WTC11 (cell line): Measurements from ENCODE around the gene APPL1. TPM values are rescaled to one million over a fixed set of nuclear protein-coding genes. Genes with fewer than 3 reads are reported as not detected.

Experiments
- ATAC-seq: fragments of 200-7000 bp; cut with Tn5 transposase; 2 replicates; pipeline ENCODE4 v1.10.0; 2021; ENCODE audit warnings: mild to moderate bottlenecking, moderate library complexity
- CTCF ChIA-PET: fragments of 300-600 bp; sonication (Branson Sonifier 250); formaldehyde crosslinking; loops from one replicate; lab custom pipeline; 2021; ENCODE audit warnings: antibody characterized with exemption; lab: Charles Lee
- POLR2A ChIA-PET: fragments of 350-600 bp; sonication (Branson Sonifier 250); formaldehyde crosslinking; loops from one replicate; lab custom pipeline; 2021; ENCODE audit warnings: antibody characterized with exemption; lab: Charles Lee
- DNase-seq: peaks from one replicate; pipeline ENCODE4 v3.0.0; 2021; ENCODE audit warnings: low spot score
- H3K27ac Mint-ChIP-seq: 2 replicates; pipeline ENCODE4 v1.8.0; 2021; ENCODE audit warnings: mixed read lengths
- H3K27me3 Mint-ChIP-seq: 2 replicates; pipeline ENCODE4 v1.8.0; 2021; ENCODE audit warnings: low read depth, mild to moderate bottlenecking, moderate library complexity, mixed read lengths
- H3K36me3 Mint-ChIP-seq: 2 replicates; pipeline ENCODE4 v1.8.0; 2021; ENCODE audit warnings: mixed read lengths
- H3K4me1 Mint-ChIP-seq: 2 replicates; pipeline ENCODE4 v1.8.0; 2022; ENCODE audit warnings: mixed read lengths
- H3K4me3 Mint-ChIP-seq: 2 replicates; pipeline ENCODE4 v1.8.0; 2021; ENCODE audit warnings: mild to moderate bottlenecking, moderate library complexity, mixed read lengths
- H3K9me3 Mint-ChIP-seq: 2 replicates; pipeline ENCODE4 v1.8.0; 2021; ENCODE audit warnings: mixed read lengths
- CBFB ChIP-seq: sonication (generic); formaldehyde crosslinking; IDR thresholded peaks from 2 replicates; pipeline ENCODE4 v1.8.1; 2022; ENCODE audit warnings: mild to moderate bottlenecking, low read depth, missing genetic modification reagents
- CREB1 ChIP-seq: sonication (generic); formaldehyde crosslinking; IDR thresholded peaks from 2 replicates; pipeline ENCODE4 v1.8.0; 2023; ENCODE audit warnings: mild to moderate bottlenecking, missing genetic modification reagents
- CREM ChIP-seq: sonication (generic); formaldehyde crosslinking; IDR thresholded peaks from 2 replicates; pipeline ENCODE4 v1.8.1; 2022; ENCODE audit warnings: mild to moderate bottlenecking, missing genetic modification reagents, moderate library complexity
- FOXK1 ChIP-seq: sonication (generic); formaldehyde crosslinking; IDR thresholded peaks from 2 replicates; pipeline ENCODE4 v1.8.0; 2022; ENCODE audit warnings: mild to moderate bottlenecking, moderate library complexity, missing genetic modification reagents
- GRHL2 ChIP-seq: fragments of 250-450 bp; sonication (Bioruptor Pico); IDR thresholded peaks from 2 replicates; pipeline ENCODE4 v1.8.0; 2022; ENCODE audit warnings: mild to moderate bottlenecking, moderate library complexity; ENCODE audit not compliant: insufficient replicate concordance, severe bottlenecking
- NR2C2 ChIP-seq: sonication (generic); formaldehyde crosslinking; IDR thresholded peaks from 2 replicates; pipeline ENCODE4 v1.8.0; 2022; ENCODE audit warnings: mild to moderate bottlenecking, missing genetic modification reagents
- NR3C1 ChIP-seq: sonication (generic); formaldehyde crosslinking; conservative IDR thresholded peaks from 2 replicates; pipeline ENCODE4 v1.8.1; 2023; ENCODE audit warnings: low read depth, mild to moderate bottlenecking, missing genetic modification reagents
- SMAD4 ChIP-seq: sonication (generic); formaldehyde crosslinking; IDR thresholded peaks from 2 replicates; pipeline ENCODE4 v1.8.0; 2022; ENCODE audit warnings: mild to moderate bottlenecking, missing genetic modification reagents
- SP1 ChIP-seq: sonication (generic); formaldehyde crosslinking; conservative IDR thresholded peaks from 2 replicates; pipeline ENCODE4 v1.8.1; 2022; ENCODE audit warnings: missing genetic modification reagents
- TEAD4 ChIP-seq: sonication (generic); formaldehyde crosslinking; IDR thresholded peaks from 2 replicates; pipeline ENCODE4 v1.8.0; 2022; ENCODE audit warnings: mild to moderate bottlenecking, missing genetic modification reagents
- ZNF232 ChIP-seq: sonication (generic); formaldehyde crosslinking; IDR thresholded peaks from 2 replicates; pipeline ENCODE4 v1.8.0; 2022; ENCODE audit warnings: mild to moderate bottlenecking, missing genetic modification reagents
- ZNF396 ChIP-seq: fragments of 250-450 bp; sonication (Bioruptor Pico); IDR thresholded peaks from 2 replicates; pipeline ENCODE4 v1.8.0; 2021; ENCODE audit warnings: mild to moderate bottlenecking, moderate library complexity, borderline replicate concordance
- ZNF416 ChIP-seq: fragments of 250-450 bp; sonication (Bioruptor Pico); IDR thresholded peaks from 2 replicates; pipeline ENCODE4 v1.9.0; 2021; ENCODE audit warnings: mild to moderate bottlenecking, inconsistent platforms
- ZNF423 ChIP-seq: fragments of 250-450 bp; sonication (Bioruptor Pico); IDR thresholded peaks from 2 replicates; pipeline ENCODE4 v2.1.2; 2022; ENCODE audit warnings: mild to moderate bottlenecking, moderate library complexity
- ZNF671 ChIP-seq: fragments of 250-450 bp; sonication (Bioruptor Pico); IDR thresholded peaks from 2 replicates; pipeline ENCODE4 v1.8.0; 2021; ENCODE audit warnings: mild to moderate bottlenecking
- total RNA-seq: library from RNA; stranded (reverse); gene quantifications from 3 replicates; pipeline ENCODE4 v1.2.3, GENCODE V29; 2021
- TF ChIP-seq, protein P1 (sequence below): sonication (generic); formaldehyde crosslinking; IDR thresholded peaks from 2 replicates; pipeline ENCODE4 v1.8.1; 2022; ENCODE audit warnings: low read depth, missing genetic modification reagents, borderline replicate concordance
- TF ChIP-seq, protein P2 (sequence below): sonication (generic); formaldehyde crosslinking; IDR thresholded peaks from 2 replicates; pipeline ENCODE4 v1.8.0; 2022; ENCODE audit warnings: mild to moderate bottlenecking, missing genetic modification reagents
- TF ChIP-seq, protein P3 (sequence below): sonication (generic); formaldehyde crosslinking; IDR thresholded peaks from 2 replicates; pipeline ENCODE4 v1.8.1; 2022; ENCODE audit warnings: mild to moderate bottlenecking, missing genetic modification reagents, moderate library complexity, borderline replicate concordance
- TF ChIP-seq, protein P4 (sequence below): fragments of 250-450 bp; sonication (Bioruptor Pico); IDR thresholded peaks from 2 replicates; pipeline ENCODE4 v1.9.0; 2021; ENCODE audit warnings: mild to moderate bottlenecking
- TF ChIP-seq, protein P5 (sequence below): sonication (generic); formaldehyde crosslinking; IDR thresholded peaks from 2 replicates; pipeline ENCODE4 v1.8.0; 2022; ENCODE audit warnings: mild to moderate bottlenecking, missing genetic modification reagents
- TF ChIP-seq, protein P6 (sequence below): sonication (generic); formaldehyde crosslinking; IDR thresholded peaks from 2 replicates; pipeline ENCODE4 v1.8.1; 2023; ENCODE audit warnings: mild to moderate bottlenecking, missing genetic modification reagents, moderate library complexity
- TF ChIP-seq, protein P7 (sequence below): fragments of 250-450 bp; sonication (Bioruptor Pico); conservative IDR thresholded peaks from 2 replicates; pipeline ENCODE4 v1.9.0; 2021; ENCODE audit warnings: mild to moderate bottlenecking
- TF ChIP-seq, protein P8 (sequence below): sonication (generic); formaldehyde crosslinking; IDR thresholded peaks from 2 replicates; pipeline ENCODE4 v1.8.1; 2022; ENCODE audit warnings: low read depth, mild to moderate bottlenecking, moderate library complexity, missing genetic modification reagents, borderline replicate concordance

Gene APPL1
- total RNA-seq, 1 experiment from 2014 or later: 35.8 TPM

DNA sequence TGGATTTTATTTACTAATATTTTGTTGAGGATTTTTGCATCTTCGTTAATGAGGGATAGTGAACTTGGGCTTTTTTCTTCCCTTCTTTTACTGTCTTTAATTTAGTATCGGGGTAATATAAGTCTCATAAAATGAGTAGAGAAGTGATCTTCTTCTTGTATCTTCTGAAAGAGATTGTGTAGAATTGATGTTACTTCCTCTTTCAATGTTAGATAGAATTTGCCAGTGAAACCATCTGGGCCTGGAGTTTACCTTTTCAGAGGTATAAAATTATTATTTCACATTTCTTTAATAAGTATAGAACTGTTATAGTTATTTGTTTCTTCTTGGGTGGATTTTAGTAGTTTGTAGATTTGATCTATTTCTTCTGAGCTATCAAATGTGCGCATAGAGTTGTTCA is 35.5 kb upstream of the APPL1 start (continued):
- TF ChIP-seq, protein P1, sequence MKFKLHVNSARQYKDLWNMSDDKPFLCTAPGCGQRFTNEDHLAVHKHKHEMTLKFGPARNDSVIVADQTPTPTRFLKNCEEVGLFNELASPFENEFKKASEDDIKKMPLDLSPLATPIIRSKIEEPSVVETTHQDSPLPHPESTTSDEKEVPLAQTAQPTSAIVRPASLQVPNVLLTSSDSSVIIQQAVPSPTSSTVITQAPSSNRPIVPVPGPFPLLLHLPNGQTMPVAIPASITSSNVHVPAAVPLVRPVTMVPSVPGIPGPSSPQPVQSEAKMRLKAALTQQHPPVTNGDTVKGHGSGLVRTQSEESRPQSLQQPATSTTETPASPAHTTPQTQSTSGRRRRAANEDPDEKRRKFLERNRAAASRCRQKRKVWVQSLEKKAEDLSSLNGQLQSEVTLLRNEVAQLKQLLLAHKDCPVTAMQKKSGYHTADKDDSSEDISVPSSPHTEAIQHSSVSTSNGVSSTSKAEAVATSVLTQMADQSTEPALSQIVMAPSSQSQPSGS: no peak

DNA sequence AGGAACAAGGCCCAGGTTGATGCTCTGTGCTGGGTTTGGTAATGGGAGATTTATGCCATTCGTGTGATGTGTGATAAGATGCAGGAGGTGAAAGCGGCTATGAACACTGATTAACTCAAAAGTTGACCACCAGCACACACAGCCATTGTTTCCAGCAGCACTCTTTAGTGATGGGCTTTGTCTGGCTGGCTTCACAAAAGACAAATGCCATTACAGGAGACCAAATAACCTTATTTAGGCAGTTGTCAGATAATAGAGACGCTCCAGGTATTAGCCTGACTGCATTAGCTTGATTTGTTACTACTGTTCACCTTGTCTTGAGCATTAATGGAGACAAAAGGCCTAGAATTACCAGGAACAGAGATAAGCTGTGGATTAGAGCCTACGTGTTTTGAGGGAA is 32.9 kb upstream of the APPL1 start:
- CTCF ChIA-PET: interaction anchor here (0.7 kb wide), 1 partner anchor 15 kb away, joined by 3 read pairs; no protein-coding TSS in a partner anchor

DNA sequence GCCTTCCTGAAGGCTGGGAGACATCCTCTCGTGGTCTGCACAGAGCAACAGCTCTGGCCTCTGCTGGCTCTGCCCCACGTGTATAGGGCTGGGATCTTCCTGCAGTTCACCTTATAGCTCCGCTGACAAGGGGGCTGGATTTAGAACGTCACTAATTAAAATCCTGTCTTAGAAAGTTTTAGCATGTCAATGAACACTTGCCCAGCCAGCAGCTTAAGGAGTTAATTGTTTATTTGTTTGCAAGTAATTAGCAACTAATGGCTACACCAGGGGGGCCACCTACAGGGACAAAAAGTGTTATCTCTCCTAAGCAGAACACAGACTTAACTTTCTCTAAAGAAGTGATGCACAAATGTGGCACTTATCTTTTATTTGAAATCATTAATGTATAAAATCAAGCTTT is 27.6 kb upstream of the APPL1 start, which contains the start of gene HESX1:
Gene HESX1 (minus strand): TSS at position 84 of the 403 bp plus-strand sequence. CDS start 60 bp downstream, at position 24.
- H3K4me1 Mint-ChIP-seq: peaks cover 44% of the 10 kb centered on the region
- H3K9me3 Mint-ChIP-seq: no peaks in the 10 kb centered on the region
- ATAC-seq (peak; percentile 99), DNase-seq (peak; percentile 64)
- CTCF ChIA-PET: interaction anchor here (0.9 to 2.2 kb wide), 8 partner anchors 14 to 74 kb away, joined by 3 to 13 read pairs (median 4); partner anchors contain the start of gene APPL1
- peak within 1 kb of the TSS; percentile 53 for H3K4me3 Mint-ChIP-seq
- H3K36me3 Mint-ChIP-seq: no peaks in the 10 kb centered on the region
- POLR2A ChIA-PET: interaction anchor here (1.3 to 1.6 kb wide), 2 partner anchors 28 to 34 kb away, joined by 4 to 8 read pairs; partner anchors contain the start of gene APPL1
- peaks cover 25% of the 10 kb centered on the region for H3K27me3 Mint-ChIP-seq
- H3K27ac Mint-ChIP-seq: peak within 1 kb of the TSS; percentile 95
- TF ChIP-seq, protein P2, sequence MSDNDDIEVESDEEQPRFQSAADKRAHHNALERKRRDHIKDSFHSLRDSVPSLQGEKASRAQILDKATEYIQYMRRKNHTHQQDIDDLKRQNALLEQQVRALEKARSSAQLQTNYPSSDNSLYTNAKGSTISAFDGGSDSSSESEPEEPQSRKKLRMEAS: peak; percentile 66; the same call in 1 of the 2 replicates
- TF ChIP-seq, protein P3, sequence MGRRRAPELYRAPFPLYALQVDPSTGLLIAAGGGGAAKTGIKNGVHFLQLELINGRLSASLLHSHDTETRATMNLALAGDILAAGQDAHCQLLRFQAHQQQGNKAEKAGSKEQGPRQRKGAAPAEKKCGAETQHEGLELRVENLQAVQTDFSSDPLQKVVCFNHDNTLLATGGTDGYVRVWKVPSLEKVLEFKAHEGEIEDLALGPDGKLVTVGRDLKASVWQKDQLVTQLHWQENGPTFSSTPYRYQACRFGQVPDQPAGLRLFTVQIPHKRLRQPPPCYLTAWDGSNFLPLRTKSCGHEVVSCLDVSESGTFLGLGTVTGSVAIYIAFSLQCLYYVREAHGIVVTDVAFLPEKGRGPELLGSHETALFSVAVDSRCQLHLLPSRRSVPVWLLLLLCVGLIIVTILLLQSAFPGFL (CRISPR knock-in tag): no peak
- TF ChIP-seq ZNF232 (no peak), ZNF423 (CRISPR knock-in tag) (peak; percentile 39; the same call in 1 of the 2 replicates), SMAD4 (CRISPR knock-in tag) (no peak), NR2C2 (CRISPR knock-in tag) (no peak), SP1 (CRISPR knock-in tag) (0 out of 2 replicates have a peak, but pooled peaks have one; percentile 51), FOXK1 (0 out of 2 replicates have a peak, but pooled peaks have one; percentile 21), CREM (0 out of 2 replicates have a peak, but pooled peaks have one; percentile 34), TEAD4 (CRISPR knock-in tag) (no peak), ZNF671 (CRISPR knock-in tag) (no peak), ZNF396 (CRISPR knock-in tag) (no peak)
- TF ChIP-seq, protein P4, sequence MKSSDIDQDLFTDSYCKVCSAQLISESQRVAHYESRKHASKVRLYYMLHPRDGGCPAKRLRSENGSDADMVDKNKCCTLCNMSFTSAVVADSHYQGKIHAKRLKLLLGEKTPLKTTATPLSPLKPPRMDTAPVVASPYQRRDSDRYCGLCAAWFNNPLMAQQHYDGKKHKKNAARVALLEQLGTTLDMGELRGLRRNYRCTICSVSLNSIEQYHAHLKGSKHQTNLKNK (CRISPR knock-in tag): 0 out of 2 replicates have a peak, but pooled peaks have one; percentile 40
- TF ChIP-seq, protein P5, sequence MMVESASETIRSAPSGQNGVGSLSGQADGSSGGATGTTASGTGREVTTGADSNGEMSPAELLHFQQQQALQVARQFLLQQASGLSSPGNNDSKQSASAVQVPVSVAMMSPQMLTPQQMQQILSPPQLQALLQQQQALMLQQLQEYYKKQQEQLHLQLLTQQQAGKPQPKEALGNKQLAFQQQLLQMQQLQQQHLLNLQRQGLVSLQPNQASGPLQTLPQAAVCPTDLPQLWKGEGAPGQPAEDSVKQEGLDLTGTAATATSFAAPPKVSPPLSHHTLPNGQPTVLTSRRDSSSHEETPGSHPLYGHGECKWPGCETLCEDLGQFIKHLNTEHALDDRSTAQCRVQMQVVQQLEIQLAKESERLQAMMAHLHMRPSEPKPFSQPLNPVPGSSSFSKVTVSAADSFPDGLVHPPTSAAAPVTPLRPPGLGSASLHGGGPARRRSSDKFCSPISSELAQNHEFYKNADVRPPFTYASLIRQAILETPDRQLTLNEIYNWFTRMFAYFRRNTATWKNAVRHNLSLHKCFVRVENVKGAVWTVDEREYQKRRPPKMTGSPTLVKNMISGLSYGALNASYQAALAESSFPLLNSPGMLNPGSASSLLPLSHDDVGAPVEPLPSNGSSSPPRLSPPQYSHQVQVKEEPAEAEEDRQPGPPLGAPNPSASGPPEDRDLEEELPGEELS (CRISPR knock-in tag): peak; percentile 83; the same call in 1 of the 2 replicates
- TF ChIP-seq, protein P6, sequence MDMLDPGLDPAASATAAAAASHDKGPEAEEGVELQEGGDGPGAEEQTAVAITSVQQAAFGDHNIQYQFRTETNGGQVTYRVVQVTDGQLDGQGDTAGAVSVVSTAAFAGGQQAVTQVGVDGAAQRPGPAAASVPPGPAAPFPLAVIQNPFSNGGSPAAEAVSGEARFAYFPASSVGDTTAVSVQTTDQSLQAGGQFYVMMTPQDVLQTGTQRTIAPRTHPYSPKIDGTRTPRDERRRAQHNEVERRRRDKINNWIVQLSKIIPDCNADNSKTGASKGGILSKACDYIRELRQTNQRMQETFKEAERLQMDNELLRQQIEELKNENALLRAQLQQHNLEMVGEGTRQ (CRISPR knock-in tag): peak; percentile 57; the same call in 1 of the 2 replicates

More for the DNA sequence above, 32.9 kb upstream of the APPL1 start:
- DNase-seq: no peak
- no peak overlapping the region for H3K4me3 Mint-ChIP-seq
- ATAC-seq: no peak
- TF ChIP-seq GRHL2 (CRISPR knock-in tag) (no peak), ZNF416 (no peak), NR2C2 (CRISPR knock-in tag) (no peak), NR3C1 (CRISPR knock-in tag) (no peak), CBFB (no peak), TEAD4 (CRISPR knock-in tag) (no peak), CREB1 (no peak)
- TF ChIP-seq, protein P7, sequence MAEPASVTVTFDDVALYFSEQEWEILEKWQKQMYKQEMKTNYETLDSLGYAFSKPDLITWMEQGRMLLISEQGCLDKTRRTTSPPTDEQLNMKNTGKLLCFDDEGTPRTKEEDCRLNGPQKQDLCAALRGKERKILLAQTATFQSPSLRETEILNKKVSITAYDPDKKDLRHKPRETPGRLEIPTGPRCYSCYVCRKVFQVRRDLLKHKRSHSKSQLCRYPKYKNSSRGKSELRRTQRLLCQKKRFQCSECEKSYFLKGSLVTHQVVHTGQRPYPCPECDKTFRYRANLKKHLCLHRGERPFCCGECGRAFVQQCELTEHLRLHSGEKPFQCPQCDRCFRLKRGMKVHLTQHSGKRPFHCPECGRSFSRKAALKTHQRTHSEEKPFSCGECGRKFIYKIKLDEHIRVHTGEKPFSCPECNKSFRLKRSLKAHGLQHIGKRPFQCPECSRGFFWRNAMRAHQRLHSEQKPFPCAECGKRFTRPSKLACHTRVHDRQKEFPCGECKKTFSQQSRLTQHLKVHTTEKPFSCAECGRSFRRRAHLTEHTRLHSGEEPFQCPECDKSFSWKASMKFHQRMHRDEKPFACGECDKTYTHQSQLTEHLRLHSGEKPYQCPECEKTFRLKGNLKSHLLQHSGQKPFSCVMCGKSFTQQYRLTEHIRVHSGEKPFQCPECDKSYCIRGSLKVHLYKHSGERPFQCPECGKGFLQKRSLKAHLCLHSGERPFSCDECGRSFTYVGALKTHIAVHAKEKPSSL (CRISPR knock-in tag): no peak
- TF ChIP-seq, protein P8, sequence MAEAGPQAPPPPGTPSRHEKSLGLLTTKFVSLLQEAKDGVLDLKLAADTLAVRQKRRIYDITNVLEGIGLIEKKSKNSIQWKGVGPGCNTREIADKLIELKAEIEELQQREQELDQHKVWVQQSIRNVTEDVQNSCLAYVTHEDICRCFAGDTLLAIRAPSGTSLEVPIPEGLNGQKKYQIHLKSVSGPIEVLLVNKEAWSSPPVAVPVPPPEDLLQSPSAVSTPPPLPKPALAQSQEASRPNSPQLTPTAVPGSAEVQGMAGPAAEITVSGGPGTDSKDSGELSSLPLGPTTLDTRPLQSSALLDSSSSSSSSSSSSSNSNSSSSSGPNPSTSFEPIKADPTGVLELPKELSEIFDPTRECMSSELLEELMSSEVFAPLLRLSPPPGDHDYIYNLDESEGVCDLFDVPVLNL: no peak
- TF ChIP-seq, all 79 proteins: peak for 0
- no peaks in the 10 kb centered on the region for H3K36me3 Mint-ChIP-seq
- POLR2A ChIA-PET: no interaction called here
- peaks cover 25% of the 10 kb centered on the region for H3K4me1 Mint-ChIP-seq
- H3K27ac Mint-ChIP-seq: no peak overlapping the region; the same call in 1 of the 2 replicates
- 0 out of 2 replicates have a peak, but pooled peaks cover 4% of the 10 kb centered on the region for H3K27me3 Mint-ChIP-seq
- no peaks in the 10 kb centered on the region for H3K9me3 Mint-ChIP-seq
